AG09309 (cell line): Measurements from ENCODE around the gene SEMA3B.
"Not testable (repeated sequence)": the region's sequence is repeated elsewhere in the genome, so short reads cannot be mapped to it uniquely, and the experiment has no call there.

Experiments
- DNase-seq: peaks from one replicate; pipeline ENCODE4 v3.0.0-alpha.2; 2010; ENCODE audit warnings: low read depth
- H3K4me3 ChIP-seq: 2 replicates; pipeline ENCODE4 v1.5.1; 2011; ENCODE audit warnings: mild to moderate bottlenecking, low read depth, low read length, moderate library complexity; ENCODE audit not compliant: control insufficient read depth
- CTCF ChIP-seq: IDR thresholded peaks from 2 replicates; pipeline ENCODE4 v1.5.1; 2011; ENCODE audit warnings: mild to moderate bottlenecking, low read depth, low read length, inconsistent platforms; ENCODE audit not compliant: insufficient read depth, control insufficient read depth; ENCODE audit errors: missing control alignments

SEMA3B gene

GRCh38 chr3:50243543-50243895 lies 25.4 kb upstream of the SEMA3B start:
- no peak for DNase-seq
- no peak for TF ChIP-seq CTCF

GRCh38 chr3:50244813-50245212 lies 24.1 kb upstream of the SEMA3B start:
- not testable (repeated sequence) for H3K4me3 ChIP-seq, DNase-seq

More at GRCh38 chr3:50243543-50243895, 25.4 kb upstream of the SEMA3B start:
- H3K4me3 ChIP-seq, result no peak overlapping the region

- TF ChIP-seq CTCF, result no peak
- no peak for DNase-seq
- peak overlapping the region; percentile 40 for H3K4me3 ChIP-seq
These were observed 23.6 kb upstream of the SEMA3B start for GRCh38 chr3:50245251-50245745.

- peak overlapping the region; percentile 40 for H3K4me3 ChIP-seq
- peak; percentile 100 for TF ChIP-seq CTCF
These were observed 23.0 kb upstream of the SEMA3B start for GRCh38 chr3:50245831-50246516.

GRCh38 chr3:50246517-50246954 lies 22.4 kb upstream of the SEMA3B start:
- DNase-seq, result peak; percentile 87
- no peak for TF ChIP-seq CTCF
- H3K4me3 ChIP-seq, result peak overlapping the region; percentile 40

More at GRCh38 chr3:50245831-50246516, 23.0 kb upstream of the SEMA3B start:
- peak; percentile 57 for DNase-seq

GRCh38 chr3:50248387-50248786 lies 20.6 kb upstream of the SEMA3B start:
- no peak for DNase-seq
- no peak overlapping the region for H3K4me3 ChIP-seq
- no peak for TF ChIP-seq CTCF

GRCh38 chr3:50249457-50249856 lies 19.5 kb upstream of the SEMA3B start:
- no peak overlapping the region for H3K4me3 ChIP-seq
- TF ChIP-seq CTCF, result no peak
- DNase-seq, result no peak
